ENCODE results near the gene NGLY1. TPM values are rescaled to one million over a fixed set of nuclear protein-coding genes. Genes with fewer than 3 reads are reported as not detected.
A peak's percentile ranks its signal among the peaks of the same experiment; 100 is the strongest.

Gene NGLY1
- total and polyA plus RNA-seq, 7 donors: 37.2 to 78.4 (median 59.0) TPM

- DNase-seq (no peak), ATAC-seq (peak in 2 of 4 donors; percentile 43 to 48)
- no peak for TF ChIP-seq CTCF (IDR thresholded peaks at IDR 0.05)
- Histone ChIP-seq H3K36me3 (ENCODE audit: insufficient read depth in 1 of 2, low read depth in 1 of 2) (no peaks in the 10 kb centered on the region), H3K27me3 (ENCODE audit: insufficient read depth in 3 of 3, low read length in 2 of 3) (no peaks in the 10 kb centered on the region), H3K4me1 (no peaks in the 10 kb centered on the region), H3K9me3 (no peaks in the 10 kb centered on the region), H3K4me3 (no peak overlapping the region), H3K27ac (no peak overlapping the region)
- intact Hi-C loops (cut with DNase I): no loop called here
- 46 to 63% (median 61%) methylated on average over 3 of the region's 3 CpGs for WGBS, 3 donors
Observed at GRCh38 chr3:25823314-25823713, 40.1 kb upstream of the NGLY1 start.

GRCh38 chr3:25821746-25822573 is 38.7 kb upstream of the NGLY1 start:
- DNase-seq (no peak), ATAC-seq (no peak)
- intact Hi-C loops (cut with DNase I): no loop called here

GRCh38 chr3:25820816-25821486 is 37.7 kb upstream of the NGLY1 start:
- intact Hi-C loops (cut with DNase I): no loop called here
- Histone ChIP-seq H3K4me1 (no peaks in the 10 kb centered on the region), H3K36me3 (ENCODE audit: insufficient read depth in 1 of 2, low read depth in 1 of 2) (no peaks in the 10 kb centered on the region), H3K27ac (no peak overlapping the region), H3K9me3 (no peaks in the 10 kb centered on the region), H3K27me3 (ENCODE audit: insufficient read depth in 3 of 3, low read length in 2 of 3) (no peaks in the 10 kb centered on the region), H3K4me3 (no peak overlapping the region)
- 70 to 74% (median 70%) methylated on average over 4 of the region's 4 CpGs for WGBS, 3 donors
- DNase-seq (no peak), ATAC-seq (no peak)
- TF ChIP-seq CTCF (IDR thresholded peaks at IDR 0.05): no peak

More at GRCh38 chr3:25821746-25822573, 38.7 kb upstream of the NGLY1 start:
- H3K4me3 ChIP-seq: no peak overlapping the region
- H3K9me3 ChIP-seq: no peaks in the 10 kb centered on the region
- no peak for TF ChIP-seq CTCF (IDR thresholded peaks at IDR 0.05)
- H3K4me1 ChIP-seq: no peaks in the 10 kb centered on the region
- no peak overlapping the region for H3K27ac ChIP-seq
- H3K27me3 ChIP-seq (ENCODE audit: insufficient read depth in 3 of 3, low read length in 2 of 3): no peaks in the 10 kb centered on the region
- H3K36me3 ChIP-seq (ENCODE audit: insufficient read depth in 1 of 2, low read depth in 1 of 2): no peaks in the 10 kb centered on the region
- WGBS, 3 donors: 73 to 84% (median 74%) methylated on average over 4 of the region's 4 CpGs

- no peak for DNase-seq
- Histone ChIP-seq H3K27me3 (ENCODE audit: insufficient read depth in 3 of 3, low read length in 2 of 3) (no peaks in the 10 kb centered on the region), H3K4me1 (no peaks in the 10 kb centered on the region), H3K27ac (no peak overlapping the region), H3K36me3 (ENCODE audit: insufficient read depth in 1 of 2, low read depth in 1 of 2) (no peaks in the 10 kb centered on the region), H3K4me3 (no peak overlapping the region), H3K9me3 (no peaks in the 10 kb centered on the region)
- no peak for TF ChIP-seq CTCF (IDR thresholded peaks at IDR 0.05)
- ATAC-seq: peak in 1 of 4 donors; percentile 60
- intact Hi-C loops (cut with DNase I): no loop called here
Observed at GRCh38 chr3:25820366-25820765, 37.1 kb upstream of the NGLY1 start.

Measured in psoas muscle (tissue), 8 donors.